ENCODE data around the gene ABI3BP. TPM values are rescaled to one million over a fixed set of nuclear protein-coding genes. Genes with fewer than 3 reads are reported as not detected.
A peak's percentile ranks its signal among the peaks of the same experiment; 100 is the strongest.

Gene ABI3BP
- total RNA-seq, 1 experiment from 2014 or later, result 0.63 TPM

GRCh38 chr3:100759159-100759558 lies 234.1 kb downstream of the ABI3BP start:
- Histone ChIP-seq H3K9me3 (replicated peaks) (peaks cover 3% of the 10 kb centered on the region; the same call in 1 of the 2 replicates), H3K4me3 (no peak overlapping the region), H3K4me1 (peaks cover 34% of the 10 kb centered on the region)

DNA sequence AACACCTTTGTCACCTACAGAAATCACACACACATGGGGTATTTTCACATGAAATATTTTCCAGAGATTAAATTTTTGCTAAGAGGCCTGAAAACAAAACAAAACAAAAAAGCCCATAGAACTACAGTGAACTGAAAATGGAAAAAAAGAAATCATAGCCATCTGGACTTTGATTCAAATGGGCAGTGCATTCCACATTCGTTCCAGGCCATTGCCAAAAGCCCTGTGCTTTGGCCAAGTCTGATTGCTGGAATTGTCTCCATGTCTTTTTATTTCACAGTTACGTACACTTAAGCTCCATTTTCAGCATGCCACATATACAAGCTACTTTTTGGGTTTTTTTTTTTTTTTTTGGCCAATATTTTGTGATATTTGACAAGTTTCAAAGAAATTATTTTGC lies 236.8 kb downstream of the ABI3BP start:
- DNase-seq, result peak; percentile 55 to 66
- no peaks in the 10 kb centered on the region; the same call in 1 of the 2 replicates for H3K9me3 ChIP-seq (replicated peaks)
- no peak overlapping the region for H3K4me3 ChIP-seq
- H3K27ac ChIP-seq, result peak overlapping the region; percentile 62
- H3K4me1 ChIP-seq, result peaks cover 36% of the 10 kb centered on the region
- H3K36me3 ChIP-seq, result peaks cover 19% of the 10 kb centered on the region
- H3K27me3 ChIP-seq, result no peaks in the 10 kb centered on the region

More at GRCh38 chr3:100759159-100759558, 234.1 kb downstream of the ABI3BP start:
- no peaks in the 10 kb centered on the region for H3K27me3 ChIP-seq
- DNase-seq, result no peak
- H3K36me3 ChIP-seq, result peaks cover 3% of the 10 kb centered on the region
- no peak overlapping the region for H3K27ac ChIP-seq

DNA sequence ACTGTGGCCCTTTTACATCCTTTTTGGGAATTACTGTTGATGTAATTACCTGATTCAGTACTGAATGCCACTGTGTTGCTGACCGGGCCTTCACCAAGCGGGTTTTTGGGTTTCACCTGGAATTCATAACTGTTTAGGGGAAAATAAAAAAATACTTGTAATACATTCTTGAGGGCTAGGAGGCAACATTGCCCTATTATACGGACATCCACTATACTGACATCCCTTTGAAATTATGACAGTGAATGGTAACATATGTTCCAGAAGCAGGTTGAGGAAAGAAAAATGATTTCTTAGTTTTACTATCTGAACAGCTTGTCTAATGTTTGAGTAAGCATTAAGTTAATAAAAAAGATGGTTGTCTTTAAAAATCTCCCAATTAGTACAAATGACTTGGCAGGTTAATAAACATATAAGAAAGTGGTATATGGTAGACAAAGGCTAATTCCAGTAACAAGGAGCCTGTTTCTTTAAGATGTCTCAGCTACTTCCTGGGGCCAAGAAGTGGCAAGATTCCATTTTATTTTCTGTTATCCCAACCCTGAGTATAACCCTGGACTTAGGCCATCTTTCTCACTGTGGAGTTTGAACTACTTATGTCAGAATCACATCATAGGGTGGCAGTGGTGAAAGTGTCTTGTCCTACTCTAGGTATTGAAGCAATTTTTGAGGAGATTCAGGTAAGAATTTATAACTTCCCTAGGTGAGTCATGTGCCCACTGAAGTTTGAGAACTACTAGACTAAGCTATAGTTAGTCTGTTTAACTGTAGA lies 238.5 kb downstream of the ABI3BP start:
- Histone ChIP-seq H3K4me1 (peaks cover 36% of the 10 kb centered on the region), H3K9me3 (replicated peaks) (no peaks in the 10 kb centered on the region; the same call in 1 of the 2 replicates), H3K27me3 (no peaks in the 10 kb centered on the region), H3K4me3 (no peak overlapping the region), H3K27ac (no peak overlapping the region), H3K36me3 (peaks cover 35% of the 10 kb centered on the region)
- DNase-seq, result no peak

- Histone ChIP-seq H3K27me3 (no peaks in the 10 kb centered on the region), H3K36me3 (peaks cover 44% of the 10 kb centered on the region), H3K4me3 (no peak overlapping the region), H3K4me1 (peaks cover 33% of the 10 kb centered on the region), H3K27ac (no peak overlapping the region), H3K9me3 (replicated peaks) (no peaks in the 10 kb centered on the region; the same call in 1 of the 2 replicates)
- DNase-seq, result peak in 1 of 2 experiments; percentile 40
Measured at GRCh38 chr3:100753846-100754245, 239.4 kb downstream of the ABI3BP start.

GRCh38 chr3:100748967-100749366 lies 244.3 kb downstream of the ABI3BP start:
- Histone ChIP-seq H3K36me3 (peaks cover 88% of the 10 kb centered on the region), H3K27ac (no peak overlapping the region), H3K27me3 (no peaks in the 10 kb centered on the region), H3K9me3 (replicated peaks) (no peaks in the 10 kb centered on the region), H3K4me1 (peaks cover 6% of the 10 kb centered on the region), H3K4me3 (no peak overlapping the region)
- DNase-seq, result no peak

GRCh38 chr3:100748220-100748619 lies 245.0 kb downstream of the ABI3BP start:
- peaks cover 91% of the 10 kb centered on the region for H3K36me3 ChIP-seq
- no peak overlapping the region for H3K27ac ChIP-seq
- H3K9me3 ChIP-seq (replicated peaks), result no peaks in the 10 kb centered on the region
- no peak for DNase-seq
- H3K4me1 ChIP-seq, result no peaks in the 10 kb centered on the region; the same call in 1 of the 2 replicates
- H3K4me3 ChIP-seq, result no peak overlapping the region
- no peaks in the 10 kb centered on the region for H3K27me3 ChIP-seq

- no peak for DNase-seq
- no peaks in the 10 kb centered on the region for H3K9me3 ChIP-seq (replicated peaks)
- H3K4me3 ChIP-seq, result no peak overlapping the region
- no peaks in the 10 kb centered on the region for H3K27me3 ChIP-seq
- H3K4me1 ChIP-seq, result no peaks in the 10 kb centered on the region; the same call in 1 of the 2 replicates
- H3K36me3 ChIP-seq, result peaks cover 91% of the 10 kb centered on the region
- H3K27ac ChIP-seq, result no peak overlapping the region
Measured at GRCh38 chr3:100746092-100746491, 247.1 kb downstream of the ABI3BP start.

GRCh38 chr3:100745617-100746016 lies 247.6 kb downstream of the ABI3BP start:
- DNase-seq, result no peak
- Histone ChIP-seq H3K27ac (no peak overlapping the region), H3K9me3 (replicated peaks) (no peaks in the 10 kb centered on the region), H3K27me3 (no peaks in the 10 kb centered on the region), H3K4me3 (no peak overlapping the region), H3K36me3 (peaks cover 91% of the 10 kb centered on the region), H3K4me1 (no peaks in the 10 kb centered on the region; the same call in 1 of the 2 replicates)

GRCh38 chr3:100744671-100745070 lies 248.6 kb downstream of the ABI3BP start:
- H3K27ac ChIP-seq, result no peak overlapping the region
- no peak for DNase-seq
- no peaks in the 10 kb centered on the region for H3K27me3 ChIP-seq
- H3K9me3 ChIP-seq (replicated peaks), result no peaks in the 10 kb centered on the region
- no peaks in the 10 kb centered on the region; the same call in 1 of the 2 replicates for H3K4me1 ChIP-seq
- no peak overlapping the region for H3K4me3 ChIP-seq
- peaks cover 93% of the 10 kb centered on the region for H3K36me3 ChIP-seq

DNA sequence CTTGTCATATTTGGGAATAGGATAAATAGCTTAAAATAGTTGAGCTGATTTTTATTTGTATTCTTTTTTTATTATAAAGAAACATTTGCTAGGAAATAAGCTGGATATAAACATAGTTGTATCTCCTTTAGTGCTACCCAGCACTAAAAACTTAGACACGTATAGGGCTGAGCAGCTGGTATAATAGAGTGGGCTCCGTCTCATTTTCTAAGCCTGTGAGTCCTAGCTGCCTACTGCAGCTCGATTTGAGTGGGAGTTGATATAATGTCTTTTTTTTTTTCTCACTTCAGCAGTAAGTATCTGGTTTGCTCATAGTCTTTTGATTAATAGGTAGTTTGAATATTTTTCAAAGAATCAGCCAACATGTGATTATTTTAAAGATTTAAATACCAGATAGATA lies 249.7 kb downstream of the ABI3BP start:
- no peaks in the 10 kb centered on the region; the same call in 1 of the 2 replicates for H3K4me1 ChIP-seq
- peaks cover 93% of the 10 kb centered on the region for H3K36me3 ChIP-seq
- DNase-seq, result no peak
- H3K27ac ChIP-seq, result no peak overlapping the region
- H3K27me3 ChIP-seq, result no peaks in the 10 kb centered on the region
- no peaks in the 10 kb centered on the region for H3K9me3 ChIP-seq (replicated peaks)
- no peak overlapping the region for H3K4me3 ChIP-seq

DNA sequence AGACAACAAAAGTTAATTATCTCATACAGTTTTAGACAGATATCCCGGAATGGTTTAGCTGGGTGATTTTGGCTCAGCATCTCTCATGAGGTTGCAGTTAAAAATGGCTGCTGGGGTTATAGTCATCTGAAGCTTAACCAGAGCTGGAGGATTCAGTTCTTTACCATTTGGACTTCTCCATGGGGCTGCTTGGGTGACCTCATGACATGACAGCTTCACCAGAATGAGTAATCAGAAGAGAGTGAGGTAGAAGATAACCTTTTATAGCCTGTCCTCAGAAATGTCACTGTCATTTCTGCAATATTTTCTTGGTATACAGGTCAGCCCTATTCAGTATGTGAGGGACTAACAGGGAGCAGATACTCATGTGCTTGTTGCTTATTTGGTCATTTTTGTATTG lies 253.0 kb downstream of the ABI3BP start:
- no peak for DNase-seq
- Histone ChIP-seq H3K9me3 (replicated peaks) (no peaks in the 10 kb centered on the region), H3K4me1 (no peaks in the 10 kb centered on the region), H3K27ac (no peak overlapping the region), H3K36me3 (peaks cover 91% of the 10 kb centered on the region), H3K27me3 (no peaks in the 10 kb centered on the region), H3K4me3 (no peak overlapping the region)

GRCh38 chr3:100737334-100737733 lies 255.9 kb downstream of the ABI3BP start:
- Histone ChIP-seq H3K4me3 (no peak overlapping the region), H3K9me3 (replicated peaks) (no peaks in the 10 kb centered on the region), H3K4me1 (no peaks in the 10 kb centered on the region), H3K27ac (no peak overlapping the region), H3K27me3 (no peaks in the 10 kb centered on the region), H3K36me3 (peaks cover 91% of the 10 kb centered on the region)
- DNase-seq, result peak in 1 of 2 experiments; percentile 53

GRCh38 chr3:100732435-100732834 lies 260.8 kb downstream of the ABI3BP start:
- Histone ChIP-seq H3K27me3 (no peaks in the 10 kb centered on the region), H3K36me3 (peaks cover 91% of the 10 kb centered on the region), H3K27ac (no peak overlapping the region), H3K4me3 (no peak overlapping the region), H3K9me3 (replicated peaks) (no peaks in the 10 kb centered on the region), H3K4me1 (no peaks in the 10 kb centered on the region)
- no peak for DNase-seq

DNA sequence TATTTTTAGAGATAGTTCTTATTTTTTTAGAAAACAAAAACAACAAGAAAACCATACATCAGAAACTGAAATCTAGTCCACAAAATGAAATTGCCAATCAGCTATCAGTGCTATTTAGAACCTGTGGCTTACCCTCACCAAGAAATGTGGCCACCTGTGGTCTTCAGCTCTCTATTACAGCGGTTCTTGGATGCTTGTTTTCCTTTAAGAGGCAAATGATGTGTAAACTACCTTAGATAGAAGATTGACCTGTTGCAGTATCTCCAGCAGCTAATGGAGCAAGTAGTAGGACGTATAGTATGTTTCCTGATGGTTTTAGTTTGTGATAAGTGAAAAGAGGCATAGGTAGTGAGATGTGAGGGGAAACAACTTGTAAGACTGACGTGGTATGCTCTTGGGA lies 262.7 kb downstream of the ABI3BP start:
- Histone ChIP-seq H3K9me3 (replicated peaks) (no peaks in the 10 kb centered on the region), H3K36me3 (peaks cover 92% of the 10 kb centered on the region), H3K4me3 (no peak overlapping the region)

DNA sequence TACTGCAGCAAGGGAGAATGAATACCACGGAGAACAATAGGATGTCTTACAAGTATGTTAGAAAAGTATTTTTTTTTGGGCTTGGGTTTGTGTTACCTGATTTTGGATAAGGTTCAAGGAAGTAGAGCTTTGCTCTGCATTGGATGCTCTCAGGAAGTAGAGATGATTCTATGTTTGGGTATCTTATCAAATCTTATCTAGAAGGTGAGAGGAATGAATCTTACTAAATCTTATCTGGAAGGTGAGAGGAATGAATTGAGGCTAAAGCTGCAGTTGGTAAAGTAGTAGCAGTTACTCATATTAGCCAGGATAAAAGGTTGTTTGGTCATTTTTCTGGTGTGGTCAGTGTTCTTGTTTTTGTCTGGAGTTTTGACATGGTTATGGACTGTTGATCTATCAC lies 266.5 kb downstream of the ABI3BP start:
- H3K27ac ChIP-seq, result no peak overlapping the region

More for the DNA sequence above, 262.7 kb downstream of the ABI3BP start:
- no peak for DNase-seq
- Histone ChIP-seq H3K4me1 (no peaks in the 10 kb centered on the region), H3K27me3 (no peaks in the 10 kb centered on the region), H3K27ac (no peak overlapping the region)

More for the DNA sequence above, 266.5 kb downstream of the ABI3BP start:
- no peak for DNase-seq
- Histone ChIP-seq H3K36me3 (peaks cover 96% of the 10 kb centered on the region), H3K4me3 (no peak overlapping the region), H3K27me3 (no peaks in the 10 kb centered on the region), H3K9me3 (replicated peaks) (no peaks in the 10 kb centered on the region), H3K4me1 (no peaks in the 10 kb centered on the region)

Data from SJCRH30 (cell line).